GM19452 (cell line): ENCODE measurements around the gene FOXO3.

Experiments used
- ATAC-seq: cut with Tn5 transposase; IDR thresholded peaks from one replicate; pipeline ENCODE4 v1.9.1; 2021; ENCODE audit not compliant: unreplicated experiment

The FOXO3 gene

DNA sequence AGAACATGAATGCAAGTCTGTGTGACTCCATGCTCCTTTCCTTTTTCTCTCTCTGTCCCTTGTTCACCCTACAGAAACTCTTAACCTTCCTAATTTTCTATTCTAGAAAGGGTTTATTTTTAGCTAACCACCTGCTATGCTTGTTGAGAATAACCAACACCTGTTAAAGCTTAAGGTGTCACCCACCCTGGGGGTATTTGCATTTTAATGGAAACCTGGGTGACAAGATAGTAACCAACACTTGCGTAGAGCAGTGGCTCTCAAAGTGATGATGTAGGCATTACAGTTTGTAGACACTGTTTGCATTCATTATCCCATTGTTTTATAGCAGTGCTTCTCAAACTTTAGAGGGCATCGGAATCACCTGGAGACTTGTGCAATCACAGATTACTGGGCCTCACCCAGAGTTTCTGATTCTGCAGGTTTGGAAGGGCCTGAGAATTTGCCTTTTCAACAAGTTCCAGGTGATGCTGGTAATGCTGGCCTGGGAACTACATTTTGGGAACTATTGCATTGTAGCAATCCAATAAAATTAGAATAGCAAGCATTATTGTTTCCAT, 173.1 kb downstream of the FOXO3 start:
- no peak for ATAC-seq
